ENCODE data around the gene DPYSL3.
"Not testable (repeated sequence)": the region's sequence is repeated elsewhere in the genome, so short reads cannot be mapped to it uniquely, and the experiment has no call there.

Gene DPYSL3

GRCh38 chr5:147384346-147385193 lies 125.3 kb downstream of the DPYSL3 start:
- no peaks in the 10 kb centered on the region for H3K27me3 ChIP-seq (ENCODE audit: control insufficient read depth, insufficient read depth, low read length)
- H3K9ac ChIP-seq (ENCODE audit: low read depth, low read length) = no peak overlapping the region
- H3K36me3 ChIP-seq (ENCODE audit: control insufficient read depth, insufficient read depth, low read length) = no peaks in the 10 kb centered on the region
- no peaks in the 10 kb centered on the region for H3K9me3 ChIP-seq (ENCODE audit: control insufficient read depth, insufficient read depth, low read length)
- H3K4me3 ChIP-seq (ENCODE audit: low read depth, low read length) = no peak overlapping the region
- peak overlapping the region; percentile 51 for H3K27ac ChIP-seq (ENCODE audit: low read depth, low read length)
- H3K4me1 ChIP-seq (ENCODE audit: control insufficient read depth, insufficient read depth, low read length) = peaks cover 24% of the 10 kb centered on the region

- no peaks in the 10 kb centered on the region for H3K36me3 ChIP-seq (ENCODE audit: control insufficient read depth, insufficient read depth, low read length)
- peak overlapping the region; percentile 22 for H3K9ac ChIP-seq (ENCODE audit: low read depth, low read length)
- H3K27me3 ChIP-seq (ENCODE audit: control insufficient read depth, insufficient read depth, low read length) = no peaks in the 10 kb centered on the region
- H3K4me3 ChIP-seq (ENCODE audit: low read depth, low read length) = no peak overlapping the region
- peaks cover 4% of the 10 kb centered on the region for H3K9me3 ChIP-seq (ENCODE audit: control insufficient read depth, insufficient read depth, low read length)
- peak overlapping the region; percentile 23 for H3K27ac ChIP-seq (ENCODE audit: low read depth, low read length)
- peaks cover 13% of the 10 kb centered on the region for H3K4me1 ChIP-seq (ENCODE audit: control insufficient read depth, insufficient read depth, low read length)
Measured at GRCh38 chr5:147382776-147383175, 127.1 kb downstream of the DPYSL3 start.

GRCh38 chr5:147381555-147381954 lies 128.3 kb downstream of the DPYSL3 start:
- H3K9me3 ChIP-seq (ENCODE audit: control insufficient read depth, insufficient read depth, low read length) = peaks cover 4% of the 10 kb centered on the region
- no peaks in the 10 kb centered on the region for H3K36me3 ChIP-seq (ENCODE audit: control insufficient read depth, insufficient read depth, low read length)
- H3K4me1 ChIP-seq (ENCODE audit: control insufficient read depth, insufficient read depth, low read length) = peaks cover 13% of the 10 kb centered on the region
- H3K27ac ChIP-seq (ENCODE audit: low read depth, low read length) = no peak overlapping the region
- H3K4me3 ChIP-seq (ENCODE audit: low read depth, low read length) = no peak overlapping the region
- H3K27me3 ChIP-seq (ENCODE audit: control insufficient read depth, insufficient read depth, low read length) = no peaks in the 10 kb centered on the region
- no peak overlapping the region for H3K9ac ChIP-seq (ENCODE audit: low read depth, low read length)

GRCh38 chr5:147377682-147378081 lies 132.2 kb downstream of the DPYSL3 start:
- H3K4me1 ChIP-seq (ENCODE audit: control insufficient read depth, insufficient read depth, low read length) = peaks cover 3% of the 10 kb centered on the region
- H3K27me3 ChIP-seq (ENCODE audit: control insufficient read depth, insufficient read depth, low read length) = no peaks in the 10 kb centered on the region
- no peak overlapping the region for H3K4me3 ChIP-seq (ENCODE audit: low read depth, low read length)
- H3K27ac ChIP-seq (ENCODE audit: low read depth, low read length) = no peak overlapping the region
- peaks cover 4% of the 10 kb centered on the region for H3K9me3 ChIP-seq (ENCODE audit: control insufficient read depth, insufficient read depth, low read length)
- H3K36me3 ChIP-seq (ENCODE audit: control insufficient read depth, insufficient read depth, low read length) = no peaks in the 10 kb centered on the region
- H3K9ac ChIP-seq (ENCODE audit: low read depth, low read length) = no peak overlapping the region

- no peak overlapping the region for H3K9ac ChIP-seq (ENCODE audit: low read depth, low read length)
- H3K4me1 ChIP-seq (ENCODE audit: control insufficient read depth, insufficient read depth, low read length) = no peaks in the 10 kb centered on the region
- no peaks in the 10 kb centered on the region for H3K27me3 ChIP-seq (ENCODE audit: control insufficient read depth, insufficient read depth, low read length)
- no peak overlapping the region for H3K27ac ChIP-seq (ENCODE audit: low read depth, low read length)
- H3K9me3 ChIP-seq (ENCODE audit: control insufficient read depth, insufficient read depth, low read length) = peaks cover 4% of the 10 kb centered on the region
- no peak overlapping the region for H3K4me3 ChIP-seq (ENCODE audit: low read depth, low read length)
- H3K36me3 ChIP-seq (ENCODE audit: control insufficient read depth, insufficient read depth, low read length) = no peaks in the 10 kb centered on the region
Measured at GRCh38 chr5:147375151-147375550, 134.7 kb downstream of the DPYSL3 start.

- H3K9me3 ChIP-seq (ENCODE audit: control insufficient read depth, insufficient read depth, low read length) = peaks cover under 1% of the 10 kb centered on the region
- H3K4me1 ChIP-seq (ENCODE audit: control insufficient read depth, insufficient read depth, low read length) = no peaks in the 10 kb centered on the region
- H3K9ac ChIP-seq (ENCODE audit: low read depth, low read length) = no peak overlapping the region
- H3K27me3 ChIP-seq (ENCODE audit: control insufficient read depth, insufficient read depth, low read length) = no peaks in the 10 kb centered on the region
- H3K36me3 ChIP-seq (ENCODE audit: control insufficient read depth, insufficient read depth, low read length) = no peaks in the 10 kb centered on the region
- H3K4me3 ChIP-seq (ENCODE audit: low read depth, low read length) = no peak overlapping the region
- H3K27ac ChIP-seq (ENCODE audit: low read depth, low read length) = no peak overlapping the region
Measured at GRCh38 chr5:147373328-147373727, 136.5 kb downstream of the DPYSL3 start.

- no peak overlapping the region for H3K9ac ChIP-seq (ENCODE audit: low read depth, low read length)
- no peaks in the 10 kb centered on the region for H3K36me3 ChIP-seq (ENCODE audit: control insufficient read depth, insufficient read depth, low read length)
- H3K4me3 ChIP-seq (ENCODE audit: low read depth, low read length) = no peak overlapping the region
- no peaks in the 10 kb centered on the region for H3K9me3 ChIP-seq (ENCODE audit: control insufficient read depth, insufficient read depth, low read length)
- H3K4me1 ChIP-seq (ENCODE audit: control insufficient read depth, insufficient read depth, low read length) = 0 out of 2 replicates have a peak, but pooled peaks cover 5% of the 10 kb centered on the region
- no peaks in the 10 kb centered on the region for H3K27me3 ChIP-seq (ENCODE audit: control insufficient read depth, insufficient read depth, low read length)
- H3K27ac ChIP-seq (ENCODE audit: low read depth, low read length) = no peak overlapping the region
Measured at GRCh38 chr5:147372191-147372590, 137.7 kb downstream of the DPYSL3 start.

- no peaks in the 10 kb centered on the region for H3K36me3 ChIP-seq (ENCODE audit: control insufficient read depth, insufficient read depth, low read length)
- no peak overlapping the region for H3K27ac ChIP-seq (ENCODE audit: low read depth, low read length)
- H3K27me3 ChIP-seq (ENCODE audit: control insufficient read depth, insufficient read depth, low read length) = no peaks in the 10 kb centered on the region
- no peaks in the 10 kb centered on the region for H3K9me3 ChIP-seq (ENCODE audit: control insufficient read depth, insufficient read depth, low read length)
- H3K4me1 ChIP-seq (ENCODE audit: control insufficient read depth, insufficient read depth, low read length) = 0 out of 2 replicates have a peak, but pooled peaks cover 5% of the 10 kb centered on the region
- H3K9ac ChIP-seq (ENCODE audit: low read depth, low read length) = no peak overlapping the region
- H3K4me3 ChIP-seq (ENCODE audit: low read depth, low read length) = no peak overlapping the region
Measured at GRCh38 chr5:147371290-147371689, 138.6 kb downstream of the DPYSL3 start.

- no peak overlapping the region for H3K4me3 ChIP-seq (ENCODE audit: low read depth, low read length)
- H3K4me1 ChIP-seq (ENCODE audit: control insufficient read depth, insufficient read depth, low read length) = 0 out of 2 replicates have a peak, but pooled peaks cover 5% of the 10 kb centered on the region
- H3K36me3 ChIP-seq (ENCODE audit: control insufficient read depth, insufficient read depth, low read length) = no peaks in the 10 kb centered on the region
- H3K27ac ChIP-seq (ENCODE audit: low read depth, low read length) = no peak overlapping the region
- H3K9me3 ChIP-seq (ENCODE audit: control insufficient read depth, insufficient read depth, low read length) = no peaks in the 10 kb centered on the region
- H3K9ac ChIP-seq (ENCODE audit: low read depth, low read length) = no peak overlapping the region
- no peaks in the 10 kb centered on the region for H3K27me3 ChIP-seq (ENCODE audit: control insufficient read depth, insufficient read depth, low read length)
Measured at GRCh38 chr5:147369742-147370374, 140.0 kb downstream of the DPYSL3 start.

GRCh38 chr5:147367381-147367780 lies 142.5 kb downstream of the DPYSL3 start:
- not testable (repeated sequence) for H3K4me1 ChIP-seq (ENCODE audit: control insufficient read depth, insufficient read depth, low read length); H3K4me3 ChIP-seq (ENCODE audit: low read depth, low read length)

GRCh38 chr5:147361441-147362175 lies 148.3 kb downstream of the DPYSL3 start:
- Histone ChIP-seq H3K9me3 (ENCODE audit: control insufficient read depth, insufficient read depth, low read length) (no peaks in the 10 kb centered on the region), H3K27ac (ENCODE audit: low read depth, low read length) (no peak overlapping the region)

More at GRCh38 chr5:147367381-147367780, 142.5 kb downstream of the DPYSL3 start:
- H3K27ac ChIP-seq (ENCODE audit: low read depth, low read length); H3K9ac ChIP-seq (ENCODE audit: low read depth, low read length); H3K9me3 ChIP-seq (ENCODE audit: control insufficient read depth, insufficient read depth, low read length); H3K36me3 ChIP-seq (ENCODE audit: control insufficient read depth, insufficient read depth, low read length); H3K27me3 ChIP-seq (ENCODE audit: control insufficient read depth, insufficient read depth, low read length): not testable (repeated sequence)

More at GRCh38 chr5:147361441-147362175, 148.3 kb downstream of the DPYSL3 start:
- H3K4me3 ChIP-seq (ENCODE audit: low read depth, low read length) = no peak overlapping the region
- no peaks in the 10 kb centered on the region for H3K4me1 ChIP-seq (ENCODE audit: control insufficient read depth, insufficient read depth, low read length)
- no peak overlapping the region for H3K9ac ChIP-seq (ENCODE audit: low read depth, low read length)
- H3K27me3 ChIP-seq (ENCODE audit: control insufficient read depth, insufficient read depth, low read length) = no peaks in the 10 kb centered on the region
- H3K36me3 ChIP-seq (ENCODE audit: control insufficient read depth, insufficient read depth, low read length) = no peaks in the 10 kb centered on the region

Measured in HUES48 (cell line).